Mesenchymal stem cell (in vitro differentiated cells and primary cell): ENCODE measurements around the gene HOXB2.

ENCODE experiments used
- DNase-seq: peaks from one replicate; pipeline ENCODE4 v3.0.0-alpha.2; 2013
- H2AFZ ChIP-seq: one replicate; pipeline ENCODE4 v1.6.1; 2013; ENCODE audit warnings: low read depth, mild to moderate bottlenecking, control low read depth, inconsistent platforms, low read length, moderate library complexity
- H2AK5ac ChIP-seq: 2 replicates; pipeline ENCODE4 v1.6.1; 2013; ENCODE audit warnings: low read length, moderate library complexity, mild to moderate bottlenecking, inconsistent platforms; ENCODE audit not compliant: severe bottlenecking
- H2BK120ac ChIP-seq: one replicate; pipeline ENCODE4 v1.6.1; 2013; ENCODE audit warnings: low read depth, mild to moderate bottlenecking, inconsistent platforms, low read length, moderate library complexity
- H2BK12ac ChIP-seq, 2 experiments: one replicate each; pipeline ENCODE4 v1.6.1; 2013; ENCODE audit warnings: inconsistent platforms in 2 of 2, low read length in 2 of 2, mild to moderate bottlenecking in 2 of 2, moderate library complexity in 2 of 2, control low read depth in 1 of 2
- H2BK15ac ChIP-seq: one replicate; pipeline ENCODE4 v1.6.1; 2013; ENCODE audit warnings: mild to moderate bottlenecking, low read depth, inconsistent platforms; ENCODE audit not compliant: poor library complexity, severe bottlenecking
- H2BK5ac ChIP-seq: 2 replicates; pipeline ENCODE4 v1.6.1; 2013; ENCODE audit warnings: low read depth, mild to moderate bottlenecking, low read length, control low read depth, inconsistent platforms; ENCODE audit not compliant: poor library complexity, severe bottlenecking
- H3K14ac ChIP-seq, 2 experiments: one replicate each; pipeline ENCODE4 v1.6.1; 2013; ENCODE audit warnings: inconsistent platforms in 2 of 2, low read length in 2 of 2, control low read depth in 1 of 2, mild to moderate bottlenecking in 1 of 2, moderate library complexity in 1 of 2
- H3K18ac ChIP-seq, 2 experiments: one replicate each; pipeline ENCODE4 v1.6.1; 2013; ENCODE audit warnings: inconsistent platforms in 2 of 2, low read length in 2 of 2, control low read depth in 1 of 2, low read depth in 1 of 2, mild to moderate bottlenecking in 1 of 2
- H3K23ac ChIP-seq, 2 experiments: one replicate each; pipeline ENCODE4 v1.6.1; 2013; ENCODE audit warnings: inconsistent platforms in 2 of 2, low read length in 2 of 2, mild to moderate bottlenecking in 2 of 2, moderate library complexity in 2 of 2, control low read depth in 1 of 2
- H3K27ac ChIP-seq: 2 replicates; pipeline ENCODE4 v1.5.1; 2013; ENCODE audit warnings: mild to moderate bottlenecking, moderate library complexity, low read length, control low read depth, inconsistent platforms; ENCODE audit not compliant: poor library complexity, severe bottlenecking
- H3K27me3 ChIP-seq, 2 experiments: 2 replicates each; pipeline versions ENCODE4 v1.6.1 to v1.7.0; 2013; ENCODE audit warnings: low read length in 2 of 2, mild to moderate bottlenecking in 2 of 2, moderate library complexity in 2 of 2, control low read depth in 1 of 2, inconsistent platforms in 1 of 2; ENCODE audit not compliant: control insufficient read depth in 1 of 2, insufficient read depth in 1 of 2
- H3K36me3 ChIP-seq, 2 experiments: 2 replicates each; pipeline versions ENCODE4 v1.6.1 to v1.7.0; 2013; ENCODE audit warnings: low read length in 2 of 2, control low read depth in 1 of 2, inconsistent platforms in 1 of 2, low read depth in 1 of 2, mild to moderate bottlenecking in 1 of 2; ENCODE audit not compliant: insufficient read depth in 2 of 2, control insufficient read depth in 1 of 2
- H3K4ac ChIP-seq, 2 experiments: one replicate each; pipeline ENCODE4 v1.6.1; 2013; ENCODE audit warnings: inconsistent platforms in 2 of 2, low read length in 2 of 2, mild to moderate bottlenecking in 2 of 2, moderate library complexity in 2 of 2, control low read depth in 1 of 2, low read depth in 1 of 2
- H3K4me1 ChIP-seq: 2 replicates; pipeline ENCODE4 v1.6.1; 2013; ENCODE audit warnings: low read depth, low read length, control low read depth; ENCODE audit not compliant: control insufficient read depth, insufficient read depth
- H3K4me2 ChIP-seq: 2 replicates; pipeline ENCODE4 v1.6.1; 2013; ENCODE audit warnings: low read length, mild to moderate bottlenecking, inconsistent platforms; ENCODE audit not compliant: poor library complexity, severe bottlenecking
- H3K4me3 ChIP-seq, 2 experiments: 2 replicates each; pipeline versions ENCODE4 v1.5.1 to v1.7.0; 2013; ENCODE audit warnings: low read length in 2 of 2, mild to moderate bottlenecking in 2 of 2, control low read depth in 1 of 2, low read depth in 1 of 2; ENCODE audit not compliant: insufficient read depth in 1 of 2
- H3K79me1 ChIP-seq: replicated peaks from 2 replicates; pipeline ENCODE4 v1.6.1; 2013; ENCODE audit warnings: mild to moderate bottlenecking, control low read depth, low read length, inconsistent platforms; ENCODE audit not compliant: poor library complexity, severe bottlenecking
- H3K9ac ChIP-seq: 2 replicates; pipeline ENCODE4 v1.7.0; 2013; ENCODE audit warnings: mild to moderate bottlenecking, low read length, moderate library complexity
- H3K9me3 ChIP-seq: 2 replicates; pipeline ENCODE4 v1.7.0; 2013; ENCODE audit warnings: mild to moderate bottlenecking, low read length; ENCODE audit not compliant: control insufficient read depth
- H4K8ac ChIP-seq: one replicate; pipeline ENCODE4 v1.6.1; 2013; ENCODE audit warnings: inconsistent platforms, mild to moderate bottlenecking, low read length, moderate library complexity
- H4K91ac ChIP-seq: one replicate; pipeline ENCODE4 v1.6.1; 2013; ENCODE audit warnings: mild to moderate bottlenecking, low read length, inconsistent platforms
- WGBS: methylation state at CpG from one replicate; pipeline ENCODE4 v1.1.7; 2013; ENCODE audit warnings: mixed read lengths; 5-methylcytosine and 5-hydroxymethylcytosine counted together

HOXB2 gene

GRCh38 chr17:48575066-48575582 is 30.2 kb upstream of the HOXB2 start:
- H4K91ac ChIP-seq, result no peak overlapping the region
- no peak overlapping the region for H2BK5ac ChIP-seq
- peak overlapping the region in 1 of 2 experiments; percentile 57 for H3K18ac ChIP-seq
- H3K27me3 ChIP-seq, result peaks cover 0 to 4% of the 10 kb centered on the region in 2 experiments
- H3K23ac ChIP-seq, result no peak overlapping the region
- no peak overlapping the region for H2BK12ac ChIP-seq
- H2AFZ ChIP-seq, result no peak overlapping the region
- 2% methylated on average over 6 of the region's 7 CpGs for WGBS
- H3K79me1 ChIP-seq, result peaks cover 5% of the 10 kb centered on the region
- H3K14ac ChIP-seq, result no peak overlapping the region
- H3K4me3 ChIP-seq, result peak overlapping the region in 1 of 2 experiments; percentile 76
- peak overlapping the region; percentile 44 for H2BK120ac ChIP-seq
- H4K8ac ChIP-seq, result no peak overlapping the region
- no peak overlapping the region for H2BK15ac ChIP-seq
- H3K9me3 ChIP-seq, result no peaks in the 10 kb centered on the region
- H3K27ac ChIP-seq, result no peak overlapping the region
- peak; percentile 87 for DNase-seq
- peak overlapping the region; percentile 95 for H3K9ac ChIP-seq
- H3K4me1 ChIP-seq, result peaks cover 39% of the 10 kb centered on the region
- H2AK5ac ChIP-seq, result peak overlapping the region; percentile 32
- H3K4ac ChIP-seq, result peak overlapping the region; percentile 37 to 55
- H3K4me2 ChIP-seq, result no peak overlapping the region
- peaks cover 10 to 15% of the 10 kb centered on the region in 2 experiments for H3K36me3 ChIP-seq

GRCh38 chr17:48574505-48575065 is 29.7 kb upstream of the HOXB2 start:
- Histone ChIP-seq H2AFZ (no peak overlapping the region), H3K18ac (peak overlapping the region; percentile 80 to 95), H3K27ac (no peak overlapping the region), H2BK12ac (peak overlapping the region in 1 of 2 experiments; percentile 6), H3K4ac (peak overlapping the region in 1 of 2 experiments; percentile 54), H3K9ac (peak overlapping the region; percentile 95), H3K36me3 (peaks cover 10 to 15% of the 10 kb centered on the region in 2 experiments), H3K9me3 (no peaks in the 10 kb centered on the region), H2BK120ac (peak overlapping the region; percentile 12), H3K27me3 (peaks cover 0 to 4% of the 10 kb centered on the region in 2 experiments), H3K14ac (no peak overlapping the region), H4K8ac (no peak overlapping the region), H3K4me2 (peak overlapping the region; percentile 52), H2AK5ac (no peak overlapping the region), H3K23ac (no peak overlapping the region), H3K4me3 (peak overlapping the region in 1 of 2 experiments; percentile 76), H3K4me1 (peaks cover 37% of the 10 kb centered on the region), H2BK15ac (peak overlapping the region; percentile 74), H3K79me1 (peaks cover 5% of the 10 kb centered on the region), H4K91ac (peak overlapping the region; percentile 14), H2BK5ac (no peak overlapping the region)
- 8% methylated on average over 7 of the region's 8 CpGs for WGBS
- no peak for DNase-seq

GRCh38 chr17:48571826-48572417 is 27.0 kb upstream of the HOXB2 start:
- no peak overlapping the region for H3K14ac ChIP-seq
- peak overlapping the region; percentile 95 for H3K9ac ChIP-seq
- no peak overlapping the region for H2BK15ac ChIP-seq
- peak overlapping the region; percentile 38 for H2BK120ac ChIP-seq
- H2BK5ac ChIP-seq, result no peak overlapping the region
- peaks cover 14 to 15% of the 10 kb centered on the region in 2 experiments for H3K36me3 ChIP-seq
- peaks cover 34% of the 10 kb centered on the region for H3K4me1 ChIP-seq
- no CpG with 5 or more reads among the region's 1 CpG for WGBS
- no peaks in the 10 kb centered on the region for H3K9me3 ChIP-seq
- H2AK5ac ChIP-seq, result no peak overlapping the region
- peaks cover 4% of the 10 kb centered on the region for H3K79me1 ChIP-seq
- no peak overlapping the region for H4K91ac ChIP-seq
- H3K18ac ChIP-seq, result peak overlapping the region; percentile 45 to 94
- no peak overlapping the region for H3K4me2 ChIP-seq
- peak overlapping the region in 1 of 2 experiments; percentile 76 for H3K4me3 ChIP-seq
- peak overlapping the region in 1 of 2 experiments; percentile 3 for H2BK12ac ChIP-seq
- H3K4ac ChIP-seq, result peak overlapping the region in 1 of 2 experiments; percentile 94
- no peak overlapping the region for H2AFZ ChIP-seq
- no peak overlapping the region for H3K23ac ChIP-seq
- DNase-seq, result peak; percentile 79
- H3K27ac ChIP-seq, result peak overlapping the region; percentile 44
- H3K27me3 ChIP-seq, result peaks cover 0 to 4% of the 10 kb centered on the region in 2 experiments
- peak overlapping the region; percentile 47 for H4K8ac ChIP-seq
